NCI-H82 treated with DMSO at 0.1 percent for 48 hours (cell line): ENCODE measurements around the gene TTLL11.
A peak's percentile ranks its signal among the peaks of the same experiment; 100 is the strongest.
"Not testable (repeated sequence)": the region's sequence is repeated elsewhere in the genome, so short reads cannot be mapped to it uniquely, and the experiment has no call there.

Experiments
- DNase-seq: peaks from one replicate; lab custom pipeline; 2025; ENCODE audit not compliant: unreplicated experiment; lab: John Stamatoyannopoulos, UW

TTLL11 gene

GRCh38 chr9:121914604-121915303, 178.4 kb downstream of the TTLL11 start:
- DNase-seq = no peak

GRCh38 chr9:121914017-121914595, 179.0 kb downstream of the TTLL11 start:
- no peak for DNase-seq

GRCh38 chr9:121912812-121913627, 180.1 kb downstream of the TTLL11 start:
- DNase-seq = no peak

GRCh38 chr9:121910491-121911040, 182.5 kb downstream of the TTLL11 start:
- DNase-seq = no peak

GRCh38 chr9:121909111-121909510, 184.0 kb downstream of the TTLL11 start:
- DNase-seq = no peak

- peak; percentile 7 for DNase-seq
Measured at GRCh38 chr9:121906074-121906870, 186.8 kb downstream of the TTLL11 start.

- peak; percentile 21 for DNase-seq
Measured at GRCh38 chr9:121902461-121903135, 190.5 kb downstream of the TTLL11 start.

GRCh38 chr9:121901616-121902015, 191.5 kb downstream of the TTLL11 start:
- no peak for DNase-seq

- DNase-seq = no peak
Measured at GRCh38 chr9:121900163-121900562, 192.9 kb downstream of the TTLL11 start.

GRCh38 chr9:121898856-121899255, 194.3 kb downstream of the TTLL11 start:
- DNase-seq = no peak

- no peak for DNase-seq
Measured at GRCh38 chr9:121897140-121897539, 196.0 kb downstream of the TTLL11 start.

- no peak for DNase-seq
Measured at GRCh38 chr9:121896545-121896943, 196.6 kb downstream of the TTLL11 start.

- DNase-seq = no peak
Measured at GRCh38 chr9:121895818-121896544, 197.1 kb downstream of the TTLL11 start.

- no peak for DNase-seq
Measured at GRCh38 chr9:121895358-121895757, 197.8 kb downstream of the TTLL11 start.

GRCh38 chr9:121894380-121894779, 198.7 kb downstream of the TTLL11 start:
- DNase-seq = not testable (repeated sequence)

GRCh38 chr9:121893786-121894185, 199.3 kb downstream of the TTLL11 start:
- DNase-seq = no peak

- DNase-seq = no peak
Measured at GRCh38 chr9:121892706-121893105, 200.4 kb downstream of the TTLL11 start.

GRCh38 chr9:121890746-121891145, 202.4 kb downstream of the TTLL11 start:
- no peak for DNase-seq

- no peak for DNase-seq
Measured at GRCh38 chr9:121889990-121890563, 203.0 kb downstream of the TTLL11 start.
